Left ventricle myocardium inferior (tissue), 1 donor: ENCODE results near the gene USP24. TPM values are rescaled to one million over a fixed set of nuclear protein-coding genes. Genes with fewer than 3 reads are reported as not detected.

Experiments used
- DNase-seq: peaks from one replicate; pipeline ENCODE4 v3.0.0-alpha.2; 2020
- H3K27ac ChIP-seq: fragments of 200-600 bp; replicated peaks from 2 replicates; pipeline ENCODE4 v1.8.0; 2021
- H3K27me3 ChIP-seq: fragments of 200-600 bp; 2 replicates; pipeline ENCODE4 v1.8.0; 2021; ENCODE audit warnings: low read depth
- H3K36me3 ChIP-seq: fragments of 200-600 bp; 2 replicates; pipeline ENCODE4 v1.8.0; 2021
- H3K4me1 ChIP-seq: fragments of 200-600 bp; 2 replicates; pipeline ENCODE4 v1.8.0; 2021
- H3K4me3 ChIP-seq: fragments of 200-600 bp; 2 replicates; pipeline ENCODE4 v1.8.0; 2021; ENCODE audit warnings: mild to moderate bottlenecking, moderate library complexity
- H3K9me3 ChIP-seq: fragments of 200-600 bp; replicated peaks from 2 replicates; pipeline ENCODE4 v1.8.0; 2021
- intact Hi-C: fragments of 100-400 bp; cut with micrococcal nuclease; formaldehyde crosslinking; loops from one replicate; pipeline ENCODE4 v1.11.0; 2022
- total RNA-seq: library from RNA; stranded (reverse); fragmentation: NEBNext Ultra II Directional; extraction: Animal tissue kit (Norgen Biotek cat#: 25700); gene quantifications from one replicate; pipeline ENCODE4 v1.2.1, GENCODE V29; 2021
- TF ChIP-seq, protein P1 (sequence below): fragments of 200-600 bp; IDR thresholded peaks from 2 replicates; pipeline ENCODE4 v1.8.0; 2021; ENCODE audit warnings: antibody characterized with exemption, mild to moderate bottlenecking, borderline replicate concordance
- donor health status: DM: no; HTN: yes; CAD: no; lungs with severe emphysema.

USP24 gene
- total RNA-seq, 1 donor from 2014 or later = 39.5 TPM

DNA sequence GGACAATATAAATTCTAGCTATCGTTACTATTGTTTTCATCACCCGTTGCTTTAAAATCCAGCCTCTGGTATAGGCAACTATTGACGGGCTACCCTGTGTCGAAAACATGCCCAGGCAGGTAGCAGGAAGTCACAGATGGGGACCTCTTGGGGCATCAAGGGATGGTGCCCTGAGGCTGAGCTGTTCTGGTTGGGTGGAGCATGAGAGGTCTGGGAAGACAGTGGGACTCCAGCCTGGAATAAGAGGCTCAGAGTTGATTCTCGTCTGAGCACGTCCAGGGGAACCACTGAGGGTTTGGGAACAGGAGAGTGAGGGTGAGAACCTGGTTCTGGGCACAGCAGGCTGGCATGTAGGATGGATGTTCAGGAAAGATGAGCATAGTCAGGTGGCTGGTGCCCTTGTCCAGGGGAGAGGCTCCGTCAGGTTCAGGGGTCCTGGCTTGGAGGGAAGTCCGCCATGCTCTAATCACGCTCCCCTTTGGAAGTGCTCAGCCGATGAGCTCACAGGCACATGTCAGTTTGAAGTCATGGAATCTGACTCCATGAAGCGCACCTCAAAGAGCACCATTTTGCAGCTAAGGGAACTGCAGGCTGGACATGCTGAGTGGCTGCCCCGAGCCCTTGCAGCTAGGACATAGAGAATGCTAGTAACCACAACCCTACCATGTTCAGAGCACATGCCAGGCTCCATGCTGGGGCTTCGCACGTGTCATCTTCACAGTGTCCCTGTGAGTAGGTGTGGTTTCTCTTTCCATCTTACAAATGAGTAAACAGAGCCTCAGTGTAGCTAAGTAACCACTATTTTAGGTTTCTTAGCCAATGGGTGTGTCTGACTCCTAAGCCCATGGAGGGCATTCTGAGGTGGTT is 154.8 kb downstream of the USP24 start:
- DNase-seq = no peak
- H3K27me3 ChIP-seq = no peaks in the 10 kb centered on the region
- H3K4me1 ChIP-seq = peaks cover 19% of the 10 kb centered on the region
- TF ChIP-seq, protein P1, sequence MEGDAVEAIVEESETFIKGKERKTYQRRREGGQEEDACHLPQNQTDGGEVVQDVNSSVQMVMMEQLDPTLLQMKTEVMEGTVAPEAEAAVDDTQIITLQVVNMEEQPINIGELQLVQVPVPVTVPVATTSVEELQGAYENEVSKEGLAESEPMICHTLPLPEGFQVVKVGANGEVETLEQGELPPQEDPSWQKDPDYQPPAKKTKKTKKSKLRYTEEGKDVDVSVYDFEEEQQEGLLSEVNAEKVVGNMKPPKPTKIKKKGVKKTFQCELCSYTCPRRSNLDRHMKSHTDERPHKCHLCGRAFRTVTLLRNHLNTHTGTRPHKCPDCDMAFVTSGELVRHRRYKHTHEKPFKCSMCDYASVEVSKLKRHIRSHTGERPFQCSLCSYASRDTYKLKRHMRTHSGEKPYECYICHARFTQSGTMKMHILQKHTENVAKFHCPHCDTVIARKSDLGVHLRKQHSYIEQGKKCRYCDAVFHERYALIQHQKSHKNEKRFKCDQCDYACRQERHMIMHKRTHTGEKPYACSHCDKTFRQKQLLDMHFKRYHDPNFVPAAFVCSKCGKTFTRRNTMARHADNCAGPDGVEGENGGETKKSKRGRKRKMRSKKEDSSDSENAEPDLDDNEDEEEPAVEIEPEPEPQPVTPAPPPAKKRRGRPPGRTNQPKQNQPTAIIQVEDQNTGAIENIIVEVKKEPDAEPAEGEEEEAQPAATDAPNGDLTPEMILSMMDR = no peak
- H3K27ac ChIP-seq = no peak overlapping the region
- intact Hi-C loops = no loop called here
- no peaks in the 10 kb centered on the region for H3K9me3 ChIP-seq
- no peaks in the 10 kb centered on the region for H3K36me3 ChIP-seq
- no peak overlapping the region for H3K4me3 ChIP-seq

DNA sequence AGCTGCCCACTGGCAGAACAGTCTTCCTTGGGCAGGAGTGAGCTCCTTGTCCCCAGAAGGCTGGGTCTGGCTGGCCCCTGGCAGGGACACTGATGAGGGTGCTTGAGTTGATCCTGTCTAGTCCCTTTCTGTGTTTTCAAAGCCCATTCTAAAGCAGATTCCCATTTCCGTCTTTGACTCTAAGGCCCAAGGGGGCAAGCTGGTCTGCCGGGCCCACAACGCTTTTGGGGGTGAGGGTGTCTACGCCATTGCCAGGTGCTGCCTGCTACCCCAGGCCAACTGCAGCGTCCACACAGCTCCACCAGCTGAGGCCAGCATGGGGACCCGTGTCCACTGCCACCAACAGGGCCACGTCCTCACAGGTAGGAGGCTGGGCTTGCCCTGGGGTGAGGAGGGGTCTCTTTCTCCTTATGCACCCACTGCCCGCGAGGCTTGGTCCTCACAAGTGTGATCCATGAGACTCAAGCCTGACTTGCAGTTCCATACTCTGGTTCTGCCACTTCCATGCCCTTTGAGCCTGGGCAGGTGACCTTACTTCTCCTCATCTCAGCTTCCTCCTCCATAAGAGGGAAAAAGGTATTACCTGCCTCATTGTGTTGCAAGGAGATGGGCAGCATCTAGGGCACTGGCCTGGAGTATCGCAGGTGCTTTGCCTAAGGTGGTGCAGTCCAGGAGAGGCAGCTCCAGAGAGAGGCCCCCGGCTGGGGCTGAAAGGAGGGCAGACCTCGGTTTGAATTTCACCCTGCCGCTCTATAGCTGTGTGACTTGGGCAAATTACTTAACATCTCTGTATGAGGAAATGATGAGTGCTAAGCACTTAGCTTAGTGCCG is 155.6 kb downstream of the USP24 start:
- H3K36me3 ChIP-seq = no peaks in the 10 kb centered on the region
- intact Hi-C loops = no loop called here
- no peak overlapping the region for H3K4me3 ChIP-seq
- TF ChIP-seq, protein P1 = no peak
- H3K9me3 ChIP-seq = no peaks in the 10 kb centered on the region
- DNase-seq = no peak
- H3K27me3 ChIP-seq = no peaks in the 10 kb centered on the region
- peaks cover 10% of the 10 kb centered on the region for H3K4me1 ChIP-seq
- no peak overlapping the region for H3K27ac ChIP-seq

DNA sequence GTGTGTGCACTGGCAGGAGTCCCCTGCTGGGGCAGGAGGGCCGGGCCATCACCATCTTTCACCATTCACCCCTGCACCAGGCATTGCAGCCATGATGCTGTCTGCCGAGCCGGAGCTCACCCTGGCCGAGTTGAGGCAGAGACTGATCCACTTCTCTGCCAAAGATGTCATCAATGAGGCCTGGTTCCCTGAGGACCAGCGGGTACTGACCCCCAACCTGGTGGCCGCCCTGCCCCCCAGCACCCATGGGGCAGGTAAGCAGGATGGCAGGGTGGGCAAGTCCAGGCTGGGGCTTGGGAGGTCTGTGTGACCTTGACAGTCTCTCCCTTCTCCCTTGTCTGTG is 157.2 kb downstream of the USP24 start:
- intact Hi-C loops = no loop called here

GRCh38 chr1:55057270-55057955 is 157.8 kb downstream of the USP24 start:
- intact Hi-C loops = no loop called here
- Histone ChIP-seq H3K27me3 (no peaks in the 10 kb centered on the region), H3K4me1 (peaks cover 13% of the 10 kb centered on the region), H3K4me3 (no peak overlapping the region), H3K9me3 (no peaks in the 10 kb centered on the region), H3K36me3 (no peaks in the 10 kb centered on the region), H3K27ac (no peak overlapping the region)
- TF ChIP-seq, protein P1 = no peak
- no peak for DNase-seq

More for the DNA sequence above, 157.2 kb downstream of the USP24 start:
- H3K27ac ChIP-seq = no peak overlapping the region
- H3K4me3 ChIP-seq = no peak overlapping the region
- H3K9me3 ChIP-seq = no peaks in the 10 kb centered on the region
- DNase-seq = no peak
- peaks cover 8% of the 10 kb centered on the region for H3K4me1 ChIP-seq
- TF ChIP-seq, protein P1 = no peak
- H3K27me3 ChIP-seq = no peaks in the 10 kb centered on the region
- H3K36me3 ChIP-seq = no peaks in the 10 kb centered on the region

DNA sequence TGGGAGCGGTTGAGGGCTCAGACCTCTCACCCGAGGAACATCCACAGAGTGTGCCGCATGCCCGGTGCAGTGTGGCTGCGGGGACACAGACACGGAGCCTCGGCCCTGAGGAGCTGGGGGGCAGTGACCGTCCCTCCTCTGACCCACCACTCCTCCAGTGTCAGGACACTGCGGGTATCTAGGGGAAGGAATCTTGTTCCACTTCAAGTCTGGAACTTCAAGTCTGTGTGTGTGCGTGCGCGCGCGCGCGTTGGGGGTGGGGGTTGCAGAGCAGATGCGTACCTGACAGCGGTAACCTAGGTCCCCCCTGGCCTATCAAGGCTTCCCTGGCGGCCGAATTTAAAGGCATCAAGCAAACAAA is 158.6 kb downstream of the USP24 start:
- Histone ChIP-seq H3K36me3 (no peaks in the 10 kb centered on the region), H3K27me3 (no peaks in the 10 kb centered on the region), H3K27ac (no peak overlapping the region), H3K4me3 (no peak overlapping the region), H3K4me1 (peaks cover 14% of the 10 kb centered on the region), H3K9me3 (no peaks in the 10 kb centered on the region)
- intact Hi-C loops = no loop called here
- TF ChIP-seq, protein P1 = no peak
- DNase-seq = no peak
